Effector CD8-positive, alpha-beta T cell (primary cell): Measurements from ENCODE around the gene ZFAND3.
"Not testable (repeated sequence)": the region's sequence is repeated elsewhere in the genome, so short reads cannot be mapped to it uniquely, and the experiment has no call there.

Experiments
- DNase-seq: peaks from one replicate; lab custom pipeline; 2025; lab: John Stamatoyannopoulos, UW

ZFAND3 gene

GRCh38 chr6:37865504-37865903, 46.0 kb downstream of the ZFAND3 start:
- DNase-seq = no peak

GRCh38 chr6:37866590-37867507, 47.3 kb downstream of the ZFAND3 start:
- DNase-seq = no peak

GRCh38 chr6:37867756-37868446, 48.4 kb downstream of the ZFAND3 start:
- DNase-seq = no peak

GRCh38 chr6:37868447-37868825, 48.9 kb downstream of the ZFAND3 start:
- DNase-seq = no peak

GRCh38 chr6:37871616-37872372, 52.3 kb downstream of the ZFAND3 start:
- DNase-seq = no peak

GRCh38 chr6:37872373-37872745, 52.8 kb downstream of the ZFAND3 start:
- no peak for DNase-seq

- DNase-seq = no peak
Observed at GRCh38 chr6:37874726-37875125, 55.2 kb downstream of the ZFAND3 start.

- no peak for DNase-seq
Observed at GRCh38 chr6:37875561-37876309, 56.2 kb downstream of the ZFAND3 start.

GRCh38 chr6:37876843-37877242, 57.3 kb downstream of the ZFAND3 start:
- no peak for DNase-seq

- DNase-seq = no peak
Observed at GRCh38 chr6:37877373-37878149, 58.0 kb downstream of the ZFAND3 start.

GRCh38 chr6:37878150-37878710, 58.7 kb downstream of the ZFAND3 start:
- DNase-seq = no peak

- DNase-seq = not testable (repeated sequence)
Observed at GRCh38 chr6:37880602-37881001, 61.1 kb downstream of the ZFAND3 start.

- no peak for DNase-seq
Observed at GRCh38 chr6:37882292-37882691, 62.8 kb downstream of the ZFAND3 start.

- no peak for DNase-seq
Observed at GRCh38 chr6:37882724-37883413, 63.3 kb downstream of the ZFAND3 start.

- DNase-seq = no peak
Observed at GRCh38 chr6:37884548-37884947, 65.0 kb downstream of the ZFAND3 start.

- no peak for DNase-seq
Observed at GRCh38 chr6:37889051-37889450, 69.5 kb downstream of the ZFAND3 start.

- no peak for DNase-seq
Observed at GRCh38 chr6:37889486-37889885, 70.0 kb downstream of the ZFAND3 start.

- no peak for DNase-seq
Observed at GRCh38 chr6:37891072-37891471, 71.5 kb downstream of the ZFAND3 start.

- no peak for DNase-seq
Observed at GRCh38 chr6:37893257-37893656, 73.7 kb downstream of the ZFAND3 start.

- DNase-seq = not testable (repeated sequence)
Observed at GRCh38 chr6:37893734-37894133, 74.2 kb downstream of the ZFAND3 start.
